GM12878 (cell line): ENCODE measurements around the gene TIFAB. TPM values are rescaled to one million over a fixed set of nuclear protein-coding genes. Genes with fewer than 3 reads are reported as not detected.

Experiments
- ATAC-seq: fragments of 200-7000 bp; cut with Tn5 transposase; 3 replicates; pipeline ENCODE4 v1.9.1; 2020; ENCODE audit warnings: mild to moderate bottlenecking, moderate library complexity
- BruUV-seq: library from RNA; stranded (reverse); fragments of 400-500 nt; replicated peaks from 2 replicates; lab custom pipeline; 2021; lab: Mats Ljungman, UMichigan
- CTCF ChIA-PET: fragments of 300-600 bp; sonication (Branson Sonifier 250); formaldehyde crosslinking; extraction: SDS; loops from one replicate; lab custom pipeline; 2021; ENCODE audit warnings: inconsistent platforms; lab: Yijun Ruan, JAX
- POLR2A ChIA-PET: fragments of 350-600 bp; formaldehyde crosslinking; extraction: SDS; loops from one replicate; lab custom pipeline; 2021; ENCODE audit warnings: inconsistent platforms; lab: Charles Lee
- RAD21 ChIA-PET: fragments of 300-600 bp; sonication (Branson Sonifier 250); formaldehyde crosslinking; loops from one replicate; lab custom pipeline; 2023; ENCODE audit warnings: antibody characterized with exemption; ENCODE audit not compliant: unreplicated experiment; lab: Charles Lee
- SMC1A ChIA-PET: fragments of 300-600 bp; sonication (Branson Sonifier 250); formaldehyde crosslinking; loops from one replicate; lab custom pipeline; 2023; ENCODE audit not compliant: unreplicated experiment, uncharacterized antibody; lab: Charles Lee
- DNase-seq: peaks from one replicate; pipeline ENCODE4 v3.0.0-alpha.2; 2011; ENCODE audit warnings: low read depth, low spot score
- FAIRE-seq: peaks from 3 replicates; lab custom pipeline; 2011; peaks lifted over from hg19 to GRCh38; lab: Jason Lieb, UNC
- H2AFZ ChIP-seq: 2 replicates; pipeline ENCODE4 v1.6.0; 2011; ENCODE audit warnings: low read depth, low read length, control low read depth; ENCODE audit not compliant: control insufficient read depth
- H3K27ac ChIP-seq: 2 replicates; pipeline ENCODE4 v1.5.1; 2011; ENCODE audit warnings: control low read depth; ENCODE audit not compliant: control insufficient read depth, insufficient read depth
- H3K27me3 ChIP-seq, 2 experiments: replicated peaks in 1 of 2; 2 replicates each; pipeline versions ENCODE4 v1.6.0 to v1.6.1; 2011; ENCODE audit warnings: low read length in 1 of 2; ENCODE audit not compliant: control insufficient read depth in 2 of 2, insufficient read depth in 2 of 2
- H3K36me3 ChIP-seq, 2 experiments: 2 replicates each; pipeline ENCODE4 v1.5.1; 2011; ENCODE audit warnings: low read length in 1 of 2; ENCODE audit not compliant: control insufficient read depth in 2 of 2, insufficient read depth in 2 of 2
- H3K4me1 ChIP-seq: 2 replicates; pipeline ENCODE4 v1.6.1; 2011; ENCODE audit warnings: mild to moderate bottlenecking, low read length, moderate library complexity, mixed read lengths; ENCODE audit not compliant: control insufficient read depth, insufficient read depth
- H3K4me2 ChIP-seq: 2 replicates; pipeline ENCODE4 v1.6.0; 2011; ENCODE audit warnings: control low read depth; ENCODE audit not compliant: control insufficient read depth, insufficient read depth
- H3K4me3 ChIP-seq: fragments of 200-600 bp; sonication (generic); 2 replicates; pipeline ENCODE4 v1.5.1; 2016
- H3K79me2 ChIP-seq: 2 replicates; pipeline ENCODE4 v1.6.0; 2011; ENCODE audit warnings: low read length; ENCODE audit not compliant: control insufficient read depth, insufficient read depth
- H3K9ac ChIP-seq: 2 replicates; pipeline ENCODE4 v1.8.0; 2011; ENCODE audit warnings: low read length, control low read depth, mixed read lengths; ENCODE audit not compliant: control insufficient read depth, insufficient read depth
- H3K9me3 ChIP-seq: replicated peaks from 3 replicates; pipeline ENCODE4 v1.5.1; 2011; ENCODE audit warnings: mild to moderate bottlenecking, low read length; ENCODE audit not compliant: control insufficient read depth, insufficient read depth
- H4K20me1 ChIP-seq: 2 replicates; pipeline ENCODE4 v1.6.0; 2011; ENCODE audit not compliant: control insufficient read depth, insufficient read depth
- CHD2 ChIP-seq: IDR thresholded peaks from 2 replicates; pipeline ENCODE4 v1.6.1; 2011; ENCODE audit warnings: low read depth, low read length, improper control_type of control experiment, borderline replicate concordance
- CREM ChIP-seq: IDR thresholded peaks from 2 replicates; pipeline ENCODE4 v1.6.1; 2014; ENCODE audit warnings: antibody characterized with exemption, low read depth
- FOS ChIP-seq: IDR thresholded peaks from 3 replicates; pipeline ENCODE4 v1.6.1; 2011; ENCODE audit warnings: borderline replicate concordance; ENCODE audit not compliant: insufficient read length; ENCODE audit errors: extremely low read depth
- NFIC ChIP-seq: IDR thresholded peaks from 2 replicates; pipeline ENCODE4 v1.6.1; 2012; ENCODE audit warnings: low read depth, mild to moderate bottlenecking, inconsistent platforms, low read length, moderate library complexity
- TCF7 ChIP-seq: IDR thresholded peaks from 2 replicates; pipeline ENCODE4 v1.6.1; 2014; ENCODE audit warnings: antibody characterized with exemption, borderline replicate concordance
- ZBED1 ChIP-seq: IDR thresholded peaks from 2 replicates; pipeline ENCODE4 v1.6.1; 2016; ENCODE audit warnings: borderline replicate concordance
- WGBS: methylation state at CpG from one replicate; pipeline ENCODE4 v1.1.6; 2016; ENCODE audit warnings: low lambda C conversion rate; ENCODE audit not compliant: insufficient replicate concordance, insufficient coverage; ENCODE audit errors: missing lambda C conversion rate; 5-methylcytosine and 5-hydroxymethylcytosine counted together
- in situ Hi-C: fragments of 300-500 bp; cut with MboI; formaldehyde crosslinking; loops from 9 replicates; pipeline ENCODE4 v1.14.3; 2018; ENCODE audit warnings: mixed read lengths
- intact Hi-C: fragments of 100-400 bp; cut with micrococcal nuclease; formaldehyde crosslinking; loops from one replicate; pipeline ENCODE4 v1.14.2; 2022; ENCODE audit not compliant: unreplicated experiment
- polyA plus RNA-seq, 11 experiments: library from polyadenylated mRNA; depleted of rRNA in 4 of 11; unstranded in 6 of 11; stranded (reverse) in 5 of 11; fragments of >200 nt; fragmentation: Nextera tagmentation in 4 of 11; fragmentation: Illumina TruSeq in 1 of 11; extraction: Ambion mirVana in 4 of 11; extraction: Trizol in 1 of 11; gene quantifications; 1 replicate in 1 of 11; 2 replicates in 10 of 11; pipeline versions ENCODE4 v1.2.1 to v1.2.3, GENCODE V29; 2011 to 2016; ENCODE audit warnings: inconsistent platforms in 2 of 11, missing spikeins in 2 of 11, low read depth in 1 of 11
- total RNA-seq, 4 experiments: library from RNA; depleted of rRNA in 3 of 4; stranded (reverse); fragments of >200 nt in 3 of 4; fragmentation: Illumina TruSeq in 1 of 4; extraction: Trizol in 1 of 4; gene quantifications; 2 replicates each; pipeline versions ENCODE4 v1.2.1 to v1.2.3, GENCODE V29; 2013 to 2021

Gene TIFAB
- total and polyA plus RNA-seq, 10 of the 15 experiments (the other 5 are each of a cell fraction or from before 2014, with no cell fraction given): not detected

GRCh38 chr5:135489466-135490244, 37.5 kb upstream of the TIFAB start:
- H3K4me1 ChIP-seq: no peaks in the 10 kb centered on the region
- FAIRE-seq: no peak
- ATAC-seq: no peak
- no TSS peak for BruUV-seq
- no peaks in the 10 kb centered on the region for H3K79me2 ChIP-seq
- no peak overlapping the region for H3K9ac ChIP-seq
- H3K27me3 ChIP-seq: peaks cover 10 to 20% of the 10 kb centered on the region in 2 experiments; a peak in 3 of 4 replicates
- H4K20me1 ChIP-seq: no peaks in the 10 kb centered on the region; the same call in 1 of the 2 replicates
- no peak for DNase-seq
- no peak overlapping the region for H3K27ac ChIP-seq
- in situ Hi-C loops (no loop called here), intact Hi-C loops (no loop called here)
- SMC1A ChIA-PET: no interaction called here
- RAD21 ChIA-PET: no interaction called here
- no peak for TF ChIP-seq CREM
- no peak for TF ChIP-seq FOS
- no peak for TF ChIP-seq NFIC
- TF ChIP-seq TCF7: no peak
- TF ChIP-seq CHD2: no peak
- TF ChIP-seq ZBED1: no peak
- TF ChIP-seq, all 136 proteins: peak for 0
- H2AFZ ChIP-seq: no peak overlapping the region
- no peak overlapping the region for H3K4me2 ChIP-seq
- CTCF ChIA-PET: no interaction called here
- POLR2A ChIA-PET: no interaction called here
- no peaks in the 10 kb centered on the region for H3K36me3 ChIP-seq
- 17% methylated on average over 53 of the region's 53 CpGs for WGBS
- no peak overlapping the region for H3K4me3 ChIP-seq
- H3K9me3 ChIP-seq: no peaks in the 10 kb centered on the region
